A549 (cell line): ENCODE results near the gene APOC3.

Source experiments
- CBX2 ChIP-seq: fragments of 200-600 bp; sonication (generic); IDR thresholded peaks from 2 replicates; pipeline ENCODE4 v1.6.1; 2016; ENCODE audit warnings: low read depth, mild to moderate bottlenecking, borderline replicate concordance
- CTCF ChIP-seq: fragments of >200 bp; sonication (Bioruptor Twin); formaldehyde crosslinking; IDR thresholded peaks from 3 replicates; pipeline ENCODE4 v1.5.1; 2016
- ESRRA ChIP-seq: fragments of 150-350 bp; IDR thresholded peaks from 2 replicates; pipeline ENCODE4 v1.6.1; 2014; ENCODE audit warnings: mild to moderate bottlenecking, low read length, borderline replicate concordance
- FOXS1 ChIP-seq: fragments of 250-450 bp; sonication (Bioruptor Pico); IDR thresholded peaks from 2 replicates; pipeline ENCODE4 v1.5.0; 2020; ENCODE audit warnings: mild to moderate bottlenecking, moderate library complexity
- HOXA7 ChIP-seq: fragments of 250-450 bp; sonication (Bioruptor Pico); IDR thresholded peaks from 2 replicates; pipeline ENCODE4 v1.5.0; 2020; ENCODE audit warnings: mild to moderate bottlenecking, moderate library complexity
- NPAS2 ChIP-seq: fragments of 250-450 bp; sonication (Bioruptor Pico); IDR thresholded peaks from 2 replicates; pipeline ENCODE4 v1.8.0; 2022; ENCODE audit warnings: mild to moderate bottlenecking, moderate library complexity, borderline replicate concordance
- POLR2A ChIP-seq: IDR thresholded peaks from 2 replicates; pipeline ENCODE4 v1.6.1; 2012; ENCODE audit warnings: mild to moderate bottlenecking, low read length
- RAD21 ChIP-seq, 2 experiments: fragments of >200 bp in 1 of 2; sonication (Bioruptor Twin) in 1 of 2; formaldehyde crosslinking in 1 of 2; IDR thresholded peaks in 1 of 2; conservative IDR thresholded peaks in 1 of 2; 2 replicates in 1 of 2; 3 replicates in 1 of 2; pipeline ENCODE4 v1.6.1; 2012 to 2018; ENCODE audit warnings: inconsistent platforms in 1 of 2
- REST ChIP-seq: fragments of 200-600 bp; sonication (generic); IDR thresholded peaks from 2 replicates; pipeline ENCODE4 v1.6.1; 2016; ENCODE audit warnings: antibody characterized with exemption, mild to moderate bottlenecking, moderate library complexity
- RFX5 ChIP-seq: fragments of 450-650 bp; IDR thresholded peaks from 2 replicates; pipeline ENCODE4 v1.7.1; 2014; ENCODE audit warnings: antibody characterized with exemption, mild to moderate bottlenecking, moderate library complexity
- SMC3 ChIP-seq: fragments of >200 bp; sonication (Bioruptor Twin); formaldehyde crosslinking; IDR thresholded peaks from 3 replicates; pipeline ENCODE4 v1.6.1; 2018; ENCODE audit warnings: inconsistent platforms

GRCh38 chr11:116793772-116794097 lies 36.0 kb upstream of the APOC3 start:
- TF ChIP-seq CTCF, result no peak
- no peak for TF ChIP-seq REST
- no peak for TF ChIP-seq NPAS2 (CRISPR knock-in tag)
- TF ChIP-seq RFX5, result no peak
- TF ChIP-seq RAD21 (conservative IDR thresholded peaks at IDR 0.05 in 1 of 2, IDR thresholded peaks at IDR 0.05 in 1 of 2), result no peak
- TF ChIP-seq FOXS1 (CRISPR knock-in tag), result no peak
- no peak for TF ChIP-seq HOXA7 (CRISPR knock-in tag)
- TF ChIP-seq ESRRA, result no peak
- TF ChIP-seq CBX2, result no peak
- TF ChIP-seq POLR2A, result no peak
- no peak for TF ChIP-seq SMC3
